ENCODE data around the gene SERINC1.
"Not testable (repeated sequence)": the region's sequence is repeated elsewhere in the genome, so short reads cannot be mapped to it uniquely, and the experiment has no call there.

The SERINC1 gene

DNA sequence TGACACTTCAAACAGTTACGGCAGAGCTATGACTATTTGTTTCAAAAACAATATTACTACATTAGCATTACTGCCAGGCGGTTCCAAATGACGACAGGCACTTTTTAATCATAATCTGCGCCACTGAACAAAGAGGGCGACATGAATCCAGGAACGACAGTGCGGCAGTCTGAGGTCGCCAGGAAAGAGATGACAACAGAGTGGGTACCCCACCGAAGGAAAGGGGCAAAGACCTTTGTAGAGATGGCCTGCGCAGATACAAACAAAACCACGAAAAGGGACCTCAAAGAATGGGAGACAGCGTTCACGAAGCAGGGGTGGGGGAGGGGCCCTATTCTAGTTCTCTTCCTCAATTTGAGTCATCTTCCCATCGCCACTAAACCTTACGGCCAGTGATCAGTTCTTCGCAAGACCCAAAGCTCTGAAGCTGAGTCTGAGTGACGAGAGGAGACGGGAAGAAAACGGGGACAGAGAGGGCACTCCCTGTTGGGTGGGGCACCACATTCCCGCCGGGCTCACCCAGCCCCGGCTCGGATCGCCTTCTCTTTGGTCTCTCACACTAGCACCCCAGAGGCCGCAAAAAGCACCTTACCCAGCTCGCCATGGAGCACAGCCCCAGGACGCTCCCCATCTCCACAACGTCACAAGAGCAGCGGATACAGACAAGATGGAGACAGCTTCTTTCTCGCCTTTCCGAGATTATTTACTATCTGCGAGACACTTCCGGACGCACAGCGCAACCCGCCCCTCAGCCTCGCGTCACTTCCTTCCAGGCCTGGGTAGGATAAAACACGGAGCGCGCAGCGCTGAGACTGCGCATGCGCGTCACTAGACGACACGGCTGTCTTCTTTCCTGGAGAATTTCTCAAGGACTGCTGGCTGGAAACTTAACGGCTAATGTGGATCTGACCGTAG is at the start of gene SERINC1:
Gene SERINC1 (minus strand): TSS at position 701 of the 915 bp plus-strand sequence. CDS start 70 bp downstream, at position 631.
- DNase-seq (ENCODE audit: low read depth, low spot score) = peak; percentile 98

DNA sequence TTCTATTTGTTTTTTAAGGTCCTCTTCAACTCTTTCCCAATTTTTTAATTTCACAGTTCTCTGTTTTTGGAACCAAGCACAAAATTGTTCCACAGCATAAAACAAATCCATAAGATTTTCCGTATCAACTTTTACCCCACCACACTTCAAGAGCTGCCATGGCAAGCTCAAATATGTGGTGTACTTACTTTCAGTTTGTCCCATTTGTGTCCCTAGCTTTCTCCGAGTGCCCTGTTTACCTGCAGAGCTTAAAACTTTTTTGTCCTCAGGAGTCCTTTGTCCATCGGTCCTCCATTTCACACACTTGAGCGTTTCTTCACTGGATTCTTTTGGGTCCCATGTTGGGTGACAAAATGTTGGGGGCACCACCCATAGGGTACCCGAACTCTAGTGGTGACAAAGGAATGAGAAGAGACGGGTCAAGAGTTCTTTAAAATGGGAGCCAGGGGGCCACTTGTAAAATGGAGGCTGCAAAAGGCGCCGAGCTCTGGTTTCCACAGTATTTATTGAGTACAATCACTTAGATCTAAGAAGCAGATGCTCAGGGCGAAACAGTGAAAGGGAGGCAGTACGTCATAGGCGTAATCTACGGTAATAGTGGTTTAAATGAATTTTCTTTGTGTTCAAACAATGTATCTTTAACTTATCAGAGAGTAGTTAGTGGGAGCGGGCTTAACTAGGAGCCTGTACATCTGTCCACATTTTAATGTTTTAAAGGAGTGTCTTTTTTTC is 39.8 kb upstream of the SERINC1 start:
- DNase-seq (ENCODE audit: low read depth, low spot score) = no peak

DNA sequence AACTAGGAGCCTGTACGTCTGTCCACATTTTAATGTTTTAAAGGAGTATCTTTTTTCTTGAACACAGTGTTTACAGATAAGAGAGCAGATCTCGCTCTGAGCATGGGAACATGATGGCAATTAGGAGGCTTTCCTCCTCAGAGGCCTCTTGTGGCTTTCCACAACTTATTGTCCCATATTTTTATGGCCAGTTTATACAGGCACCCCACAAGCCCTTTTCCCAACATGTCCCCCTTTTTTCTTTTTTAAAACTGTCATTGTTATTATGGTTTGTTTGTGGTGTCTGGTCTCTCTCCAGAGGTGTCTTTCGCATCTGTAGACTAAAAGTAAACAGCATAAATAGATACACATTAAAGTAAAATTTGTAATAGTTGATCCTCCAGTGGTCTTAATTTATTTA is 33.6 kb upstream of the SERINC1 start:
- DNase-seq (ENCODE audit: low read depth, low spot score) = not testable (repeated sequence)

GRCh38 chr6:122501475-122501874 is 29.9 kb upstream of the SERINC1 start:
- no peak for DNase-seq (ENCODE audit: low read depth, low spot score)

GRCh38 chr6:122495612-122496011 is 24.0 kb upstream of the SERINC1 start:
- DNase-seq (ENCODE audit: low read depth, low spot score) = no peak

GRCh38 chr6:122494665-122495272 is 23.2 kb upstream of the SERINC1 start:
- DNase-seq (ENCODE audit: low read depth, low spot score) = no peak

DNA sequence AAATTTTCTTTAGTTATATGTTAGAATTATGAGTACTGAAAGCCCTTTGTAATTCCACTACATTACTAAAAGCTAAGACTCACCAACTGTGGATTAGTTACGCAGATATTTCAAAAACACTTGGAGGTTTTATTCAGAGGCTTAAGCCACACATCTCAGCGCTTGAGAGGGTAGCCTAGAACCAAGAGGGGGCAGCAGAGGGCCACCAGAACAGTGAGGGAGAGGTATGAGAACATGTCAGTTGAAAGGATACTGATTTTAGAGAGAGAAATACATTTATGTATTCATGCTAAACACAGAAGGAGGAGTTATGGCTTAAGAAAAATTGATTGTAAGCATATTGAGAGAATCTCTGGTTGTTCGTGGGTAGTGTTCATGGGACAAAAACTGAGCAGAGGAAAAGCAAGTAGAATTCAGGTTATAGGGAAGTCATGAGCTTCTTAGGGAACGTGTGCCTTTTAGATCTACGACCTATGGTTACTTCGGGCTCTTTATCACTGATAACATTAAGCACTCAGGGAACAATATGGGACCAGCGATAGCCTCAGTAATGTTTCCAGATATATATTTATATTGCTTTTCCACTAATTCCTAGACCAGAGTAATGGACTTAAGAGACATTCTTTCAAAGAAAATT is 20.4 kb upstream of the SERINC1 start:
- DNase-seq (ENCODE audit: low read depth, low spot score) = peak; percentile 85

- DNase-seq (ENCODE audit: low read depth, low spot score) = no peak
Measured at GRCh38 chr6:122490607-122491006, 19.0 kb upstream of the SERINC1 start.

- no peak for DNase-seq (ENCODE audit: low read depth, low spot score)
Measured at GRCh38 chr6:122484760-122485159, 13.2 kb upstream of the SERINC1 start.

- no peak for DNase-seq (ENCODE audit: low read depth, low spot score)
Measured at GRCh38 chr6:122482750-122483080, 11.1 kb upstream of the SERINC1 start.

DNA sequence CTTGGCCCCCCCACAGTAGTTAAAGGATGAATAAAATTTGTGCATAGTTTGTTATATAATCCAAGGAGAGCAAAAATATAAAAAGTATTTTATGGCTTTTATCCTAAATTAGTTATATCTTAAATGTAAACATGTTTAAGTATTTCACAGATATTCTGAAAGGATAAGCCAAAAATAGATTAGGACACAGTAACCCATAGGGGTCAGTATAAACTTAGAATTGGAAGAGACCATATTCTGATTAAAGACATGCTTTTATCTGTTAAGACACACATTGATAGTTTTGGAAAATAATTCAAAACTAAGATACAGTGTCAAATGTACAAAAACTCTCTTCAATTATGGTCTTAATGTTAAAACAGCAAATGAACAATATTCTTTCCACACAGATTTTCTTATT is 4.5 kb upstream of the SERINC1 start:
- DNase-seq (ENCODE audit: low read depth, low spot score) = peak; percentile 18

DNA sequence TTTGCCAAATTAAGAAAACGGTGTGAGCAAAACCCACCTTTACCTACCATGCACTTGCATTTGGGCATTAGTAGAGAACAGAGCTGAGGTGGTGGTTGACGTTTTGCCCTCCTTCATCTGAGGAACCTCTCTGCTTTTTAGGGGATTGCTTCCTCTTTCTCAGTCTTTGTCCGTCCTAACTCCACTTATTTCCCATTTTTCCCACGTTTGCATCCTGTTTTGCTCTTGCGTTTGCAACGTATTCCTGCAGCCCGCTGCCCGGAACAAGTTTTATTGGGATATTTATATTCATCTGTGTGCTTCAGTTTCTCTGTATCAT is 374 bp upstream of the SERINC1 start:
- no peak for DNase-seq (ENCODE audit: low read depth, low spot score)

- DNase-seq (ENCODE audit: low read depth, low spot score) = no peak
Measured at GRCh38 chr6:122461885-122462284, 9.7 kb downstream of the SERINC1 start.

- DNase-seq (ENCODE audit: low read depth, low spot score) = not testable (repeated sequence)
Measured at GRCh38 chr6:122459865-122460416, 11.7 kb downstream of the SERINC1 start.

GRCh38 chr6:122459240-122459639 is 12.4 kb downstream of the SERINC1 start:
- DNase-seq (ENCODE audit: low read depth, low spot score) = no peak

DNA sequence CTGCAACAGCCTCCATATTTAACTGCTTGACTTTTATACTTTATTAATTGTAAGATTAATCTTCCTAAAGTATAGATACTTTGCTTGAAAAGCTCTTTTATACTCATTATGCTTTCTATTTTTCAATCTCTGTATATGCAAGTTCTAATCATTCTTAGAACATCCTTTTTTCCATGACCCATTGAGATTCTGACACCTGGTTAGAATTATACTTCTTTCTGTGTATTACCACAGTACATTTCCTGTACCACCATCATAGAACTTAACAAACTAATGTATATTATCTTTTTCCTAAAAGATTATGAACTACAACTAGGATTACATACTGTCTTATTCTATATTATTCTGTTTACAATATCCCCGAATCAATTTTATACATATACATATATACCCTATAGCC is 13.5 kb downstream of the SERINC1 start:
- DNase-seq (ENCODE audit: low read depth, low spot score) = no peak

GRCh38 chr6:122455116-122455515 is 16.5 kb downstream of the SERINC1 start:
- DNase-seq (ENCODE audit: low read depth, low spot score) = not testable (repeated sequence)

DNA sequence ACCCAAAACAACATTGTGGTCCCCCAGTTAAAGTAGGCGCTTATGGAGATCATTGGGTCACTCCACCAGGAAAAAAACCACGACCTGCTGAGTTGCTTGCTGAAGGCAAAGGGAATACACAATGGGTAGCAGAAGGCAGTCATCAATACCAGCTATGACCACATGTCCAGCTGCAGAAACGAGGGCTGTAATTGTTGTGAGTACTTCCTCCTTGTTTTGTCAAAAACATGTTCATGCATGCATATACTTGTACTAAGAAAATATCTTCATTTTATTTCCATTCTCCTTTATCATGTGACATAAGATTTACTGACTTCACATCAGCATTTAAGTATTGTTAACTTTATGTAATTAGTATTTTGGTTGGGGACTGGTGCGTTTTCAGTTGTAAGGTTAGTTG is 16.9 kb downstream of the SERINC1 start:
- no peak for DNase-seq (ENCODE audit: low read depth, low spot score)

DNA sequence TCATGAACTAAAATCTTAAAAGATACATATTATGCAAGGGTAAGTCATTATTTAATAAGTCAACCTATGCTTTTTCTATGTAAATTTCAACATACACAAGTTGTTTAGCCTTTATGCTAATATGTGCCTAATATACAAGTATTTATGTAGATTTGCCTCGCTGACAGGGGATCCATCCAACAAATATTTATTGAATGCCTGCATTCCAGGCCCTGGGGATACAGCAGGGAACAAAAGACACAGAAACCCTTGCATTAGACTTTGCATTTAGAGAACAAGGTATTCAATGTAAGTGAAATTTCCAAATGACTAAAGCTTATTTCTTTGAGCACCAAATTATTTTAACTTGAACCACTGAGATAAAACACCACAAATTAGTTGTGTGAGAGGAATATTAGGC is 19.1 kb downstream of the SERINC1 start:
- DNase-seq (ENCODE audit: low read depth, low spot score) = no peak

DNA sequence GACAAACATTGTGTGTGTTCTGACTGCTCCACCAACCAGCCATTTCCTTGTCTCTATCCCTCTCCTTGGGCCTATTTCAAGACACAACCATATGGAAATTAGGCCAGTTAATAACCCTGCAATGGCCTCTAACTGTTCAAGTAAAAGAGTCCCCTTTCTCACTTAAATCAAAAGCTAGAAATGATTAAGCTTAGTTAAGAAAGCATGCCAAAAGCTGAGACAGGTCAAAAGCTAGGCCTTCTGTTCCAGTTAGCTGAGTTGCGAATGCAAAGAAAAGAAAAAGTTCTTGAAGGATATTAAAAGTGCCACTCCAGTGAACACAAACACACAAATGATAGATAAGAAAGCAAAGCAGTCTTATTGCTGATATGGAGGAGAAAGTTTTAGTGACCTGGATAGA is 22.5 kb downstream of the SERINC1 start:
- DNase-seq (ENCODE audit: low read depth, low spot score) = no peak

GRCh38 chr6:122445274-122445673 is 26.3 kb downstream of the SERINC1 start:
- DNase-seq (ENCODE audit: low read depth, low spot score) = no peak

DNA sequence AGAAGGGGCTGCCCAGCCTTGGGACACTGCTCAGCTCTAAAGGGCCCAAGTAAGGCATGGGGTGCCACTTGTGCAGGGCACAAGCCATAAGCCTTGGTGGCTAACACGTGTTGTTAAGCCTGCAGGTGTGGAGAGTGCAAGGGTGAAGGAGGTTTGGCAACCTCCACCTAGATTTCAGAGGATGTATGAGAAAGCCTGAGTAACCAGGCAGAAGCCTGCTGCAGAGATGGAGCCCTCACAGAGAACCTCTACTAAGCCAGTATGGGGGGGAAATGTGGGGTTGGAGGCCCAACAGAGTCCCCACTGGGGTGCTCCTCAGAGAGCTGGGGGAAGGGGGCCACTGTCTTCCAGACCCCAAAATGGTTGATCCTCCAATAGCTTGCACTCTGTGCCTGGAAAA is 32.6 kb downstream of the SERINC1 start:
- DNase-seq (ENCODE audit: low read depth, low spot score) = no peak
